Measurements from ENCODE around the gene PCSK1.

- no peak for TF ChIP-seq POLR2A (IDR thresholded peaks at IDR 0.05)
- TF ChIP-seq CTCF (IDR thresholded peaks at IDR 0.05) = no peak
Measured at GRCh38 chr5:96431376-96432187, 1.5 kb downstream of the PCSK1 start.
